PC-3 (cell line): ENCODE measurements around the gene ARL11. TPM values are rescaled to one million over a fixed set of nuclear protein-coding genes. Genes with fewer than 3 reads are reported as not detected.

Source experiments
- ATAC-seq: fragments of 200-7000 bp; cut with Tn5 transposase; 2 replicates; pipeline ENCODE4 v1.9.1; 2020; ENCODE audit warnings: mild to moderate bottlenecking, moderate library complexity
- BruUV-seq: library from RNA; stranded (reverse); fragments of 400-500 nt; replicated peaks from 2 replicates; lab custom pipeline; 2021; lab: Mats Ljungman, UMichigan
- CTCF ChIA-PET: fragments of 300-600 bp; sonication (Branson Sonifier 250); formaldehyde crosslinking; loops from one replicate; lab custom pipeline; 2022; ENCODE audit warnings: antibody characterized with exemption; lab: Charles Lee
- POLR2A ChIA-PET: fragments of 300-600 bp; sonication (Branson Sonifier 250); formaldehyde crosslinking; loops from one replicate; lab custom pipeline; 2022; ENCODE audit warnings: antibody characterized with exemption; ENCODE audit not compliant: unreplicated experiment; lab: Charles Lee
- DNase-seq: peaks from one replicate; pipeline ENCODE4 v3.0.0-alpha.2; 2015
- H2AFZ ChIP-seq: fragments of 300-600 bp; sonication (generic); 2 replicates; pipeline ENCODE4 v1.6.0; 2016; ENCODE audit warnings: antibody characterized with exemption, low read length
- H3F3A ChIP-seq: fragments of 300-600 bp; sonication (generic); one replicate; pipeline ENCODE4 v1.6.0; 2017; ENCODE audit warnings: antibody characterized with exemption, low read length, control low read depth, mild to moderate bottlenecking; ENCODE audit not compliant: unreplicated experiment
- H3K27ac ChIP-seq: fragments of 300-600 bp; sonication (generic); 2 replicates; pipeline ENCODE4 v1.5.1; 2016; ENCODE audit warnings: mild to moderate bottlenecking, low read length
- H3K27me3 ChIP-seq: fragments of 300-600 bp; sonication (generic); 2 replicates; pipeline ENCODE4 v1.6.1; 2016; ENCODE audit warnings: low read length, mixed read lengths
- H3K36me3 ChIP-seq: fragments of 300-600 bp; sonication (generic); 2 replicates; pipeline ENCODE4 v1.6.1; 2016; ENCODE audit warnings: low read depth, mixed run types, low read length, mixed read lengths
- H3K4me1 ChIP-seq: fragments of 300-600 bp; sonication (generic); 2 replicates; pipeline ENCODE4 v1.5.1; 2016; ENCODE audit warnings: low read length; ENCODE audit not compliant: insufficient read depth
- H3K4me2 ChIP-seq: fragments of 300-600 bp; sonication (generic); 2 replicates; pipeline ENCODE4 v1.6.0; 2016; ENCODE audit warnings: low read length
- H3K4me3 ChIP-seq: fragments of 300-600 bp; sonication (generic); 2 replicates; pipeline ENCODE4 v1.5.1; 2016; ENCODE audit warnings: mild to moderate bottlenecking, low read length, mixed read lengths
- H3K79me2 ChIP-seq: fragments of 300-600 bp; sonication (generic); 2 replicates; pipeline ENCODE4 v1.6.1; 2017; ENCODE audit warnings: low read length, mixed read lengths
- H3K9ac ChIP-seq: fragments of 300-600 bp; sonication (generic); 2 replicates; pipeline ENCODE4 v1.6.0; 2016; ENCODE audit warnings: mild to moderate bottlenecking, low read length
- H3K9me2 ChIP-seq: fragments of 300-600 bp; sonication (generic); replicated peaks from 2 replicates; pipeline ENCODE4 v1.6.1; 2016; ENCODE audit warnings: mixed run types, low read length, mixed read lengths
- H3K9me3 ChIP-seq: fragments of 300-600 bp; sonication (generic); 2 replicates; pipeline ENCODE4 v1.6.1; 2016; ENCODE audit warnings: low read length, mixed read lengths
- H4K20me1 ChIP-seq: fragments of 300-600 bp; sonication (generic); 2 replicates; pipeline ENCODE4 v1.6.1; 2016; ENCODE audit warnings: low read length, mixed read lengths
- EZH2 ChIP-seq: fragments of 300-600 bp; sonication (generic); IDR thresholded peaks from one replicate; pipeline ENCODE4 v1.6.1; 2017; ENCODE audit warnings: antibody characterized with exemption, mild to moderate bottlenecking, low read length; ENCODE audit not compliant: unreplicated experiment
- EZH2phosphoT487 ChIP-seq: fragments of 300-600 bp; sonication (generic); IDR thresholded peaks from 2 replicates; pipeline ENCODE4 v1.6.1; 2018; ENCODE audit warnings: mild to moderate bottlenecking, antibody characterized with exemption, low read length, borderline replicate concordance
- intact Hi-C: fragments of 100-400 bp; cut with micrococcal nuclease; formaldehyde crosslinking; loops from 2 replicates; pipeline ENCODE4 v1.9.0; 2023
- total RNA-seq: library from RNA; depleted of rRNA; stranded (reverse); fragments of >200 nt; gene quantifications from 2 replicates; pipeline ENCODE4 v1.2.3, GENCODE V29; 2014
- TF ChIP-seq, protein P1 (sequence below): fragments of 300-600 bp; sonication (generic); conservative IDR thresholded peaks from 2 replicates; pipeline ENCODE4 v1.5.1; 2017; ENCODE audit warnings: antibody characterized with exemption, low read depth, mild to moderate bottlenecking, low read length

Gene ARL11
- total RNA-seq, 1 experiment from 2014 or later, result not detected

DNA sequence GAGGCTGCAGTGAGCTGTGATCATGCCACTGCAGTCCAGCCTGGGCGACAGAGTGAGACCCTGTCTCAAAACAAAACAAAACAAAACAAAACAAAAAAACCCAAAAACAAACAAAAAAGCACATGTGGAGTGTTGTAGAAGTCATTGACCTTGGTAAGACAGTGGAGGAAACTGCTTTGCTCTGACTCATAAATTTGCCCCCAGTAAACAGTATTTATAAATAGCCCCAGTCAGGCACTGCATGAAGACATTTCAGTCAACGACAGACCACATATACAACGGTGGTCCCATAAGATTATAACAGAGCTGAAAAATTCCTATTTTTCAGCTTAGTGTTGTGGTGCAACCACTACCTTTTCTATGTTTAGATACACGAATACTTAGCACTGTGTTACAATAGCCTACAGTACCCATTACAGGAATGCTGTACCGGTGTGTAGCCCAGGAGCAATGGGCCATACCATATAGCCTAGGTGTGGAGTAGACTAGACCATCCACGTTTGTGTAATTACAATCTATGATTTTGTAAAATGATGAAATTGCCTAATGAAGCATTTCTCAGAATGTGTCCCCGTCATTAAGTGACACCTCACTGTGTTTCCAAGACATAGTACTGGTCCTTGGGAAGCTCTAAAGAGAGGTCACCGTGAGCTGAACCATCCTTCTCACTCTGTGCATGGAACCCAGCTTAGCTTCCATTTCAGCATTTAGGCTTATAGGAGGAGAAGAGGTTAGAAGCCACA, 1.1 kb downstream of the ARL11 start:
- Histone ChIP-seq H3K4me2 (no peak overlapping the region), H3K9ac (no peak overlapping the region), H3K9me3 (no peaks in the 10 kb centered on the region), H3F3A (no peaks in the 10 kb centered on the region), H3K27ac (no peak overlapping the region), H3K36me3 (no peaks in the 10 kb centered on the region), H3K79me2 (no peaks in the 10 kb centered on the region), H3K4me1 (no peaks in the 10 kb centered on the region), H2AFZ (no peak overlapping the region), H3K9me2 (no peaks in the 10 kb centered on the region), H3K4me3 (no peak overlapping the region), H3K27me3 (no peaks in the 10 kb centered on the region), H4K20me1 (no peaks in the 10 kb centered on the region)
- ChIA-PET CTCF (no interaction called here), POLR2A (no interaction called here)
- ATAC-seq, result no peak
- no peak for DNase-seq
- BruUV-seq, result no TSS peak
- intact Hi-C loops, result no loop called here
- TF ChIP-seq, protein P1, sequence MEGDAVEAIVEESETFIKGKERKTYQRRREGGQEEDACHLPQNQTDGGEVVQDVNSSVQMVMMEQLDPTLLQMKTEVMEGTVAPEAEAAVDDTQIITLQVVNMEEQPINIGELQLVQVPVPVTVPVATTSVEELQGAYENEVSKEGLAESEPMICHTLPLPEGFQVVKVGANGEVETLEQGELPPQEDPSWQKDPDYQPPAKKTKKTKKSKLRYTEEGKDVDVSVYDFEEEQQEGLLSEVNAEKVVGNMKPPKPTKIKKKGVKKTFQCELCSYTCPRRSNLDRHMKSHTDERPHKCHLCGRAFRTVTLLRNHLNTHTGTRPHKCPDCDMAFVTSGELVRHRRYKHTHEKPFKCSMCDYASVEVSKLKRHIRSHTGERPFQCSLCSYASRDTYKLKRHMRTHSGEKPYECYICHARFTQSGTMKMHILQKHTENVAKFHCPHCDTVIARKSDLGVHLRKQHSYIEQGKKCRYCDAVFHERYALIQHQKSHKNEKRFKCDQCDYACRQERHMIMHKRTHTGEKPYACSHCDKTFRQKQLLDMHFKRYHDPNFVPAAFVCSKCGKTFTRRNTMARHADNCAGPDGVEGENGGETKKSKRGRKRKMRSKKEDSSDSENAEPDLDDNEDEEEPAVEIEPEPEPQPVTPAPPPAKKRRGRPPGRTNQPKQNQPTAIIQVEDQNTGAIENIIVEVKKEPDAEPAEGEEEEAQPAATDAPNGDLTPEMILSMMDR, result no peak
- TF ChIP-seq EZH2 (no peak), EZH2phosphoT487 (no peak)

DNA sequence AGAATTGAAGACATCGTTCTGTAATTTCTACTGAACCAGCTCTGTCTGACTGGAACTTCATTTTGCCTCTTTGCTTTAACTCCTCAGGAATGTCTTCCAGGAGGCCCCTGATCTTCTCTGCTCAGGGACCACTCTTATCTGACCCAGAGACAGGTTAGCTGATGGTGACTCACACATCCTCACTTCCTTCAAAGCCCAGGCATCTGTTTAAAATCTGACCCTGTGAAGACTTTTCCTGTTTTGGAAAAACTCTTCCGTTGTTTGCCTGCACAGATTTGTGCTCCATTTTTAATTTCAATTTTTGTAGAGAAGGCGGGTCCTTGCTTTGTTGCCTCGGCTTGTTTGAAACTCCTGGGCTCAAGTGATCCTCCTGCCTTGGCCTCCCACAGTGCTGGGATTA, 1.6 kb downstream of the ARL11 start:
- intact Hi-C loops, result no loop called here
- ChIA-PET POLR2A (interaction anchor here (0.6 kb wide), 1 partner anchor 187 kb away, joined by 6 read pairs; no protein-coding TSS in a partner anchor), CTCF (no interaction called here)
- no peaks in the 10 kb centered on the region for H3K79me2 ChIP-seq
- H3K4me2 ChIP-seq, result no peak overlapping the region
- TF ChIP-seq, protein P1, result no peak
- no peak for TF ChIP-seq EZH2
- TF ChIP-seq EZH2phosphoT487, result no peak
- no peaks in the 10 kb centered on the region for H3K9me2 ChIP-seq
- H3K36me3 ChIP-seq, result no peaks in the 10 kb centered on the region
- BruUV-seq, result no TSS peak
- H3F3A ChIP-seq, result no peaks in the 10 kb centered on the region
- H3K27ac ChIP-seq, result no peak overlapping the region
- no peak overlapping the region for H3K4me3 ChIP-seq
- DNase-seq, result no peak
- no peaks in the 10 kb centered on the region for H3K4me1 ChIP-seq
- H3K9ac ChIP-seq, result no peak overlapping the region
- no peaks in the 10 kb centered on the region for H4K20me1 ChIP-seq
- no peaks in the 10 kb centered on the region for H3K9me3 ChIP-seq
- no peak overlapping the region for H2AFZ ChIP-seq
- no peak for ATAC-seq
- no peaks in the 10 kb centered on the region for H3K27me3 ChIP-seq

DNA sequence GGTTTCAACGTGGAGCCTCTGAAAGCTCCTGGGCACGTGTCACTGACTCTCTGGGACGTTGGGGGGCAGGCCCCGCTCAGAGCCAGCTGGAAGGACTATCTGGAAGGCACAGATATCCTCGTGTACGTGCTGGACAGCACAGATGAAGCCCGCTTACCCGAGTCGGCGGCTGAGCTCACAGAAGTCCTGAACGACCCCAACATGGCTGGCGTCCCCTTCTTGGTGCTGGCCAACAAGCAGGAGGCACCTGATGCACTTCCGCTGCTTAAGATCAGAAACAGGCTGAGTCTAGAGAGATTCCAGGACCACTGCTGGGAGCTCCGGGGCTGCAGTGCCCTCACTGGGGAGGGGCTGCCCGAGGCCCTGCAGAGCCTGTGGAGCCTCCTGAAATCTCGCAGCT, 2.3 kb downstream of the ARL11 start:
- Histone ChIP-seq H2AFZ (no peak overlapping the region), H3K9ac (no peak overlapping the region), H4K20me1 (no peaks in the 10 kb centered on the region), H3K4me2 (no peak overlapping the region), H3K4me1 (no peaks in the 10 kb centered on the region), H3K27me3 (no peaks in the 10 kb centered on the region), H3K9me3 (no peaks in the 10 kb centered on the region), H3K79me2 (no peaks in the 10 kb centered on the region), H3K27ac (no peak overlapping the region), H3K36me3 (no peaks in the 10 kb centered on the region), H3F3A (no peaks in the 10 kb centered on the region), H3K9me2 (no peaks in the 10 kb centered on the region), H3K4me3 (no peak overlapping the region)
- DNase-seq, result no peak
- ChIA-PET POLR2A (interaction anchor here (0.6 kb wide), 1 partner anchor 187 kb away, joined by 6 read pairs; no protein-coding TSS in a partner anchor), CTCF (no interaction called here)
- TF ChIP-seq, protein P1, result no peak
- TF ChIP-seq EZH2 (no peak), EZH2phosphoT487 (no peak)
- intact Hi-C loops, result no loop called here
- BruUV-seq, result no TSS peak
- no peak for ATAC-seq
